HUES6 (cell line): ENCODE data around the gene NTRK1.
A peak's percentile ranks its signal among the peaks of the same experiment; 100 is the strongest.

Experiments used
- H3K27ac ChIP-seq: 2 replicates; pipeline ENCODE4 v1.7.0; 2013; ENCODE audit warnings: low read depth, mild to moderate bottlenecking, low read length, inconsistent platforms
- H3K27me3 ChIP-seq: 2 replicates; pipeline ENCODE4 v1.6.1; 2013; ENCODE audit warnings: low read length; ENCODE audit not compliant: control insufficient read depth, insufficient read depth
- H3K36me3 ChIP-seq: 2 replicates; pipeline ENCODE4 v1.6.1; 2013; ENCODE audit warnings: low read length; ENCODE audit not compliant: control insufficient read depth, insufficient read depth
- H3K4me1 ChIP-seq: 2 replicates; pipeline ENCODE4 v1.6.1; 2013; ENCODE audit warnings: low read length; ENCODE audit not compliant: control insufficient read depth, insufficient read depth
- H3K4me3 ChIP-seq: 2 replicates; pipeline ENCODE4 v1.5.1; 2013; ENCODE audit warnings: low read depth, low read length
- H3K9ac ChIP-seq: one replicate; pipeline ENCODE4 v1.6.1; 2013; ENCODE audit warnings: mild to moderate bottlenecking, low read length
- H3K9me3 ChIP-seq: 2 replicates; pipeline ENCODE4 v1.6.1; 2013; ENCODE audit warnings: low read depth, low read length; ENCODE audit not compliant: control insufficient read depth, insufficient read depth

NTRK1 gene

GRCh38 chr1:156908541-156908940 lies 47.9 kb downstream of the NTRK1 start:
- H3K36me3 ChIP-seq = no peaks in the 10 kb centered on the region
- H3K4me1 ChIP-seq = peaks cover 11% of the 10 kb centered on the region
- no peak overlapping the region for H3K4me3 ChIP-seq
- H3K9ac ChIP-seq = no peak overlapping the region
- peaks cover 11% of the 10 kb centered on the region; the same call in 1 of the 2 replicates for H3K27me3 ChIP-seq
- H3K27ac ChIP-seq = no peak overlapping the region
- H3K9me3 ChIP-seq = no peaks in the 10 kb centered on the region

GRCh38 chr1:156908955-156909354 lies 48.3 kb downstream of the NTRK1 start:
- Histone ChIP-seq H3K27ac (no peak overlapping the region), H3K27me3 (peaks cover 13% of the 10 kb centered on the region; the same call in 1 of the 2 replicates), H3K9ac (no peak overlapping the region), H3K4me3 (no peak overlapping the region), H3K9me3 (no peaks in the 10 kb centered on the region), H3K36me3 (no peaks in the 10 kb centered on the region), H3K4me1 (peaks cover 15% of the 10 kb centered on the region)

GRCh38 chr1:156909671-156910070 lies 49.0 kb downstream of the NTRK1 start:
- Histone ChIP-seq H3K4me1 (peaks cover 19% of the 10 kb centered on the region), H3K9ac (no peak overlapping the region), H3K27ac (no peak overlapping the region), H3K27me3 (peaks cover 14% of the 10 kb centered on the region; the same call in 1 of the 2 replicates), H3K4me3 (no peak overlapping the region), H3K36me3 (no peaks in the 10 kb centered on the region), H3K9me3 (no peaks in the 10 kb centered on the region)

- Histone ChIP-seq H3K27ac (no peak overlapping the region), H3K9ac (no peak overlapping the region), H3K9me3 (no peaks in the 10 kb centered on the region), H3K36me3 (no peaks in the 10 kb centered on the region), H3K27me3 (peaks cover 14% of the 10 kb centered on the region; the same call in 1 of the 2 replicates), H3K4me1 (peaks cover 19% of the 10 kb centered on the region), H3K4me3 (peak overlapping the region; percentile 59)
Observed at GRCh38 chr1:156910309-156910782, 49.7 kb downstream of the NTRK1 start.

GRCh38 chr1:156911577-156912298 lies 51.1 kb downstream of the NTRK1 start:
- Histone ChIP-seq H3K27me3 (0 out of 2 replicates have a peak, but pooled peaks cover 14% of the 10 kb centered on the region), H3K4me1 (peaks cover 19% of the 10 kb centered on the region), H3K9me3 (no peaks in the 10 kb centered on the region), H3K9ac (no peak overlapping the region), H3K27ac (no peak overlapping the region), H3K36me3 (no peaks in the 10 kb centered on the region), H3K4me3 (no peak overlapping the region)

- H3K4me3 ChIP-seq = no peak overlapping the region
- peaks cover 19% of the 10 kb centered on the region for H3K4me1 ChIP-seq
- H3K27me3 ChIP-seq = 0 out of 2 replicates have a peak, but pooled peaks cover 17% of the 10 kb centered on the region
- no peak overlapping the region for H3K27ac ChIP-seq
- no peak overlapping the region for H3K9ac ChIP-seq
- no peaks in the 10 kb centered on the region for H3K9me3 ChIP-seq
- no peaks in the 10 kb centered on the region for H3K36me3 ChIP-seq
Observed at GRCh38 chr1:156912310-156912709, 51.6 kb downstream of the NTRK1 start.

GRCh38 chr1:156912861-156913808 lies 52.5 kb downstream of the NTRK1 start:
- H3K36me3 ChIP-seq = no peaks in the 10 kb centered on the region
- no peak overlapping the region for H3K4me3 ChIP-seq
- H3K4me1 ChIP-seq = peaks cover 19% of the 10 kb centered on the region
- peaks cover 19% of the 10 kb centered on the region for H3K27me3 ChIP-seq
- no peaks in the 10 kb centered on the region for H3K9me3 ChIP-seq
- no peak overlapping the region for H3K27ac ChIP-seq
- H3K9ac ChIP-seq = no peak overlapping the region

GRCh38 chr1:156913809-156914387 lies 53.2 kb downstream of the NTRK1 start:
- Histone ChIP-seq H3K9ac (no peak overlapping the region), H3K27ac (no peak overlapping the region), H3K4me3 (no peak overlapping the region), H3K4me1 (peaks cover 19% of the 10 kb centered on the region), H3K9me3 (0 out of 2 replicates have a peak, but pooled peaks cover 2% of the 10 kb centered on the region), H3K36me3 (no peaks in the 10 kb centered on the region), H3K27me3 (peaks cover 26% of the 10 kb centered on the region)

GRCh38 chr1:156914440-156914856 lies 53.8 kb downstream of the NTRK1 start:
- Histone ChIP-seq H3K36me3 (no peaks in the 10 kb centered on the region), H3K4me1 (peaks cover 19% of the 10 kb centered on the region), H3K9ac (no peak overlapping the region), H3K9me3 (0 out of 2 replicates have a peak, but pooled peaks cover 2% of the 10 kb centered on the region), H3K27me3 (peaks cover 32% of the 10 kb centered on the region), H3K4me3 (no peak overlapping the region), H3K27ac (no peak overlapping the region)

- Histone ChIP-seq H3K27ac (no peak within 1 kb of the TSS), H3K4me1 (peaks cover 16% of the 10 kb centered on the region), H3K36me3 (no peaks in the 10 kb centered on the region), H3K4me3 (peak within 1 kb of the TSS; percentile 66), H3K9me3 (0 out of 2 replicates have a peak, but pooled peaks cover 2% of the 10 kb centered on the region), H3K9ac (no peak within 1 kb of the TSS), H3K27me3 (peaks cover 78% of the 10 kb centered on the region)
Observed at GRCh38 chr1:156920233-156921052, 59.8 kb downstream of the NTRK1 start, which contains the start of gene LRRC71. Gene LRRC71, plus strand, starts transcription at chr1:156920632. Its CDS starts 172 bp downstream, at chr1:156920804.
